D721Med (cell line): ENCODE results near the gene SCP2D1.

ENCODE experiments used
- DNase-seq: peaks from one replicate; pipeline ENCODE4 v3.0.0; 2011; ENCODE audit warnings: low spot score; ENCODE audit not compliant: insufficient read length
- FAIRE-seq: peaks from 2 replicates; lab custom pipeline; 2011; peaks lifted over from hg19 to GRCh38; lab: Jason Lieb, UNC
- TF ChIP-seq, protein P1 (sequence below): IDR thresholded peaks from 2 replicates; pipeline ENCODE4 v1.5.1; 2012; ENCODE audit warnings: mild to moderate bottlenecking, control low read depth; ENCODE audit not compliant: insufficient read depth; ENCODE audit errors: missing control alignments

SCP2D1 gene

GRCh38 chr20:18811904-18812303 lies 1.7 kb upstream of the SCP2D1 start:
- FAIRE-seq (no peak), DNase-seq (no peak)
- TF ChIP-seq, protein P1, sequence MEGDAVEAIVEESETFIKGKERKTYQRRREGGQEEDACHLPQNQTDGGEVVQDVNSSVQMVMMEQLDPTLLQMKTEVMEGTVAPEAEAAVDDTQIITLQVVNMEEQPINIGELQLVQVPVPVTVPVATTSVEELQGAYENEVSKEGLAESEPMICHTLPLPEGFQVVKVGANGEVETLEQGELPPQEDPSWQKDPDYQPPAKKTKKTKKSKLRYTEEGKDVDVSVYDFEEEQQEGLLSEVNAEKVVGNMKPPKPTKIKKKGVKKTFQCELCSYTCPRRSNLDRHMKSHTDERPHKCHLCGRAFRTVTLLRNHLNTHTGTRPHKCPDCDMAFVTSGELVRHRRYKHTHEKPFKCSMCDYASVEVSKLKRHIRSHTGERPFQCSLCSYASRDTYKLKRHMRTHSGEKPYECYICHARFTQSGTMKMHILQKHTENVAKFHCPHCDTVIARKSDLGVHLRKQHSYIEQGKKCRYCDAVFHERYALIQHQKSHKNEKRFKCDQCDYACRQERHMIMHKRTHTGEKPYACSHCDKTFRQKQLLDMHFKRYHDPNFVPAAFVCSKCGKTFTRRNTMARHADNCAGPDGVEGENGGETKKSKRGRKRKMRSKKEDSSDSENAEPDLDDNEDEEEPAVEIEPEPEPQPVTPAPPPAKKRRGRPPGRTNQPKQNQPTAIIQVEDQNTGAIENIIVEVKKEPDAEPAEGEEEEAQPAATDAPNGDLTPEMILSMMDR, result no peak

DNA sequence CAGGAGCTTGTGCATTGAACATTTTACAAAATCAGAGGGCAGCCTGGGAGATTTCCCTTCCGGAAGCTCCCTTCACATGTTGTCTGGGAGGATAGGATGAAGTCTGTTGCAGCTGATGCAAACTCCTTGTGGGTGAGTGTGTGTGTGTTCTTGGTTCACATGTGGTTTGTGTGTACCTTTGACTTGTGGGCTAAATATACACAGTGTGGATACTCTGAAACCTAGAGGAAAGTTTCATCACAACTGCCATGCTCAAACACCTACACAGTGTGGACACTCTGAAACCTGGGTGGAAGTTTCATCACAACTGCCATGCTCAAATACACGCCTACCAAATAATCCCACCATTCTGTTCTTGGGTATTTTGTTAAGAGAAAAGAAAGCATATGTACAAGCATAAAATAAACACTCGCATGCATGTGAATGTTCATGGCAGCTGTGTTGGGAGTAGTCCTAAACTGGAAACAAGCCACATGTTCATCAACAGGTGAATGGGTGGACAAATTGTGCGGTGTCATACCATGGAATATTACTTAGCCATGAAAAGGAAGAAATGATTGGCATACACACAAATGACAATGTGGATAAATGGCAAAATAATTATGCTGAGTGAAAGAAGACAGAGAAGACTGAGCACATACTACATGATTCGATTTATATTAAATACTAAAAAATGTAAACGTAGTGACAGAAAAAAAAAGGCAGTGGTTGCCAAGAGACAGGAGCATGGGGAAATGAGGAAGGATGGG lies 1.8 kb downstream of the SCP2D1 start:
- DNase-seq (no peak), FAIRE-seq (no peak)
- TF ChIP-seq, protein P1, result no peak

GRCh38 chr20:18822832-18823231 lies 9.2 kb downstream of the SCP2D1 start:
- TF ChIP-seq, protein P1, result no peak
- DNase-seq (no peak), FAIRE-seq (no peak)

DNA sequence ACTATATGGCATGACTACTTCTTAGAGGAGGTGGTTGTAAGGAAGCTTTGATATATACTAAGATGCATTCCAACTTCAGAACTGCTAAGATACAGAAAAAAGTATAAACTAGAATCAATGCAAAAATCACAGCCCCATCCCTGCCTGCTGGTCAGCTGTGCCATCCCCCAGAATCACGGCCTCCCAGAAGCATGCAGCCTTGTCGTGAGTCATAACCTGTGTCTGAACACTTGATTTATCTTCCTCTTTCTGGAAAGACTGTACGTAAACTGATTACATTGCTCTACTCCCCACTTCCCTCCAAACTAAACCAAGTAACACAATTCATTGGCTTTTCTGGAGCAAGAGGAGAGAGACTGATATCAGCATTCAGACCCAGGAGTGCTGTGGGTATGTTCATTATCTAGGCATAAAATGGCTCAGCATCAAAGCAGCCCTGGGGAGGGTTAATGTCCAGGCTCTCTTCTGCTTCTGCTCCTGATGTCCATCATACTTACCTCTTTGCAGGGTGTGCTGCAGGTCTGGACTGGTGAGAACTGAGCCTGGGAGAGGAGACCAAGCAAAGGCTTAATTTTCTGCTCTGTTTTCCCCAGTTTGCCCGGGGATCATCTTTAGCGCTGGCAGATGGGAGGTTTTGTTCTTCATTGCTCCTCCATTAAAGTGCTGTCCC lies 18.4 kb downstream of the SCP2D1 start:
- DNase-seq (no peak), FAIRE-seq (no peak)

DNA sequence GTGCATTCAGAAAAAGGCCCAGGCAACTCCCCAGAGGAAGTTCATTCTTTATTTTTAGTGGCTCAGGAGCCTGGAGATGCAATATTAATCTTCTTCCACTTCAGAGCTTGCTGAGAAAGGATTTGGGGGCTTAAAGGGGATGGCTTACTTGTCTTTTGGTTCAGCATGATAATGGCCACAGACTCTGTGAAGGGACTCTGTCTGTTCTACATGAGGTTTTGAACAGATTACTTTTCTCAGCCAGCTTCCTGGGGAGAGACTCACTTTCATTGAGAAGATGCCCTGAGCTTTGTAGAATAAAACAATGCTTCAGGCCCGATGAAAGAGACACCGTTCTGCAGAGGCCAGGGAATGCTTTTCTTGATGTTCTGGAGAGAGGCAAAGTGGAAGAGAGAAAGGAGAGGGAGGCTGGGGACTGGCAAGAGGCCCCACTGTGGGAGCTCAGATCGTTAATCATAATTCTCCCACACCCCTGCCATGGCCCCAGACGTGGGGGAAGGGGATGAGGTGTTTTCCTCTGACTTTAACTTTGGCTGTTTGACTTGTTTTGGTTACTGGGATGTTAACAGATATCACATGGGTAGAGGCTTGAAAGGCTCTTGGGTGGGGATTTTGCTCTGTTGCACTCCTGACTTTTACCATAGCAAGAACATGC lies 19.1 kb downstream of the SCP2D1 start:
- TF ChIP-seq, protein P1, result no peak

More for the DNA sequence above, 18.4 kb downstream of the SCP2D1 start:
- TF ChIP-seq, protein P1, result no peak

GRCh38 chr20:18835466-18836256 lies 22.1 kb downstream of the SCP2D1 start:
- no peak for FAIRE-seq
- TF ChIP-seq, protein P1, result no peak
- no peak for DNase-seq

More for the DNA sequence above, 19.1 kb downstream of the SCP2D1 start:
- FAIRE-seq (no peak), DNase-seq (no peak)
